Activated naive CD4-positive, alpha-beta T cell (primary cell): ENCODE results near the gene SF3A1.
A peak's percentile ranks its signal among the peaks of the same experiment; 100 is the strongest.

Experiments used
- DNase-seq, 4 experiments: peaks; one replicate each; lab custom pipeline; 2025; lab: John Stamatoyannopoulos, UW

The SF3A1 gene

GRCh38 chr22:30286813-30287647 lies 69.7 kb downstream of the SF3A1 start:
- peak; percentile 80 to 85 (median 83) for DNase-seq

GRCh38 chr22:30286331-30286730 lies 70.4 kb downstream of the SF3A1 start:
- DNase-seq, result no peak

GRCh38 chr22:30285846-30286200 lies 70.9 kb downstream of the SF3A1 start:
- DNase-seq, result no peak

- DNase-seq, result no peak
Measured at GRCh38 chr22:30285176-30285845, 71.4 kb downstream of the SF3A1 start.

GRCh38 chr22:30284666-30285065 lies 72.0 kb downstream of the SF3A1 start:
- DNase-seq, result no peak

- DNase-seq, result no peak
Measured at GRCh38 chr22:30284172-30284571, 72.5 kb downstream of the SF3A1 start.

- DNase-seq, result no peak
Measured at GRCh38 chr22:30283342-30283741, 73.4 kb downstream of the SF3A1 start.

GRCh38 chr22:30282616-30283046 lies 74.1 kb downstream of the SF3A1 start:
- DNase-seq, result no peak
